ENCODE measurements around the gene CCDC88B. TPM values are rescaled to one million over a fixed set of nuclear protein-coding genes. Genes with fewer than 3 reads are reported as not detected.

CCDC88B gene
- total RNA-seq, 1 experiment from 2014 or later: 17.1 TPM

- no TSS peak for BruUV-seq (replicated peaks)
- in situ Hi-C loops (cut with HindIII; ENCODE audit: low pct_unique_long_range_greater_than_20kb, low sequenced_read_pairs): no loop called here
- no peaks in the 10 kb centered on the region for H3K9me3 ChIP-seq (ENCODE audit: control insufficient read depth, insufficient read depth, low read depth, low read length)
- CTCF ChIA-PET: no interaction called here
- DNase-seq (ENCODE audit: low read depth, low spot score) (no peak), ATAC-seq (no peak)
- peaks cover 36% of the 10 kb centered on the region for H3K4me1 ChIP-seq (ENCODE audit: control insufficient read depth, insufficient read depth, low read length)
- H3K36me3 ChIP-seq (ENCODE audit: control insufficient read depth, insufficient read depth, low read length): no peaks in the 10 kb centered on the region
- TF ChIP-seq POLR2AphosphoS5 (IDR thresholded peaks at IDR 0.05; ENCODE audit: low read depth, low read length) (no peak), TCF7L2 (IDR thresholded peaks at IDR 0.05; ENCODE audit: low read depth, low read length) (no peak), SIN3A (IDR thresholded peaks at IDR 0.05; ENCODE audit: borderline replicate concordance, insufficient read depth, low read depth, low read length) (no peak)
- TF ChIP-seq, protein P1, sequence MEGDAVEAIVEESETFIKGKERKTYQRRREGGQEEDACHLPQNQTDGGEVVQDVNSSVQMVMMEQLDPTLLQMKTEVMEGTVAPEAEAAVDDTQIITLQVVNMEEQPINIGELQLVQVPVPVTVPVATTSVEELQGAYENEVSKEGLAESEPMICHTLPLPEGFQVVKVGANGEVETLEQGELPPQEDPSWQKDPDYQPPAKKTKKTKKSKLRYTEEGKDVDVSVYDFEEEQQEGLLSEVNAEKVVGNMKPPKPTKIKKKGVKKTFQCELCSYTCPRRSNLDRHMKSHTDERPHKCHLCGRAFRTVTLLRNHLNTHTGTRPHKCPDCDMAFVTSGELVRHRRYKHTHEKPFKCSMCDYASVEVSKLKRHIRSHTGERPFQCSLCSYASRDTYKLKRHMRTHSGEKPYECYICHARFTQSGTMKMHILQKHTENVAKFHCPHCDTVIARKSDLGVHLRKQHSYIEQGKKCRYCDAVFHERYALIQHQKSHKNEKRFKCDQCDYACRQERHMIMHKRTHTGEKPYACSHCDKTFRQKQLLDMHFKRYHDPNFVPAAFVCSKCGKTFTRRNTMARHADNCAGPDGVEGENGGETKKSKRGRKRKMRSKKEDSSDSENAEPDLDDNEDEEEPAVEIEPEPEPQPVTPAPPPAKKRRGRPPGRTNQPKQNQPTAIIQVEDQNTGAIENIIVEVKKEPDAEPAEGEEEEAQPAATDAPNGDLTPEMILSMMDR (IDR thresholded peaks at IDR 0.05): no peak
- TF ChIP-seq, protein P2, sequence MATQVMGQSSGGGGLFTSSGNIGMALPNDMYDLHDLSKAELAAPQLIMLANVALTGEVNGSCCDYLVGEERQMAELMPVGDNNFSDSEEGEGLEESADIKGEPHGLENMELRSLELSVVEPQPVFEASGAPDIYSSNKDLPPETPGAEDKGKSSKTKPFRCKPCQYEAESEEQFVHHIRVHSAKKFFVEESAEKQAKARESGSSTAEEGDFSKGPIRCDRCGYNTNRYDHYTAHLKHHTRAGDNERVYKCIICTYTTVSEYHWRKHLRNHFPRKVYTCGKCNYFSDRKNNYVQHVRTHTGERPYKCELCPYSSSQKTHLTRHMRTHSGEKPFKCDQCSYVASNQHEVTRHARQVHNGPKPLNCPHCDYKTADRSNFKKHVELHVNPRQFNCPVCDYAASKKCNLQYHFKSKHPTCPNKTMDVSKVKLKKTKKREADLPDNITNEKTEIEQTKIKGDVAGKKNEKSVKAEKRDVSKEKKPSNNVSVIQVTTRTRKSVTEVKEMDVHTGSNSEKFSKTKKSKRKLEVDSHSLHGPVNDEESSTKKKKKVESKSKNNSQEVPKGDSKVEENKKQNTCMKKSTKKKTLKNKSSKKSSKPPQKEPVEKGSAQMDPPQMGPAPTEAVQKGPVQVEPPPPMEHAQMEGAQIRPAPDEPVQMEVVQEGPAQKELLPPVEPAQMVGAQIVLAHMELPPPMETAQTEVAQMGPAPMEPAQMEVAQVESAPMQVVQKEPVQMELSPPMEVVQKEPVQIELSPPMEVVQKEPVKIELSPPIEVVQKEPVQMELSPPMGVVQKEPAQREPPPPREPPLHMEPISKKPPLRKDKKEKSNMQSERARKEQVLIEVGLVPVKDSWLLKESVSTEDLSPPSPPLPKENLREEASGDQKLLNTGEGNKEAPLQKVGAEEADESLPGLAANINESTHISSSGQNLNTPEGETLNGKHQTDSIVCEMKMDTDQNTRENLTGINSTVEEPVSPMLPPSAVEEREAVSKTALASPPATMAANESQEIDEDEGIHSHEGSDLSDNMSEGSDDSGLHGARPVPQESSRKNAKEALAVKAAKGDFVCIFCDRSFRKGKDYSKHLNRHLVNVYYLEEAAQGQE (IDR thresholded peaks at IDR 0.05; ENCODE audit: insufficient read depth in 1 of 2, low read depth in 2 of 2, low read length in 1 of 2): no peak
- H3K4me3 ChIP-seq (ENCODE audit: low read depth in 2 of 2, low read length in 2 of 2): no peak overlapping the region
- POLR2A ChIA-PET: no interaction called here
- no peak overlapping the region for H3K27ac ChIP-seq (ENCODE audit: low read length)
- intact Hi-C loops (cut with micrococcal nuclease; ENCODE audit: unreplicated experiment): no loop called here
- H3K27me3 ChIP-seq (ENCODE audit: control insufficient read depth, insufficient read depth, low read length): no peaks in the 10 kb centered on the region
Observed at GRCh38 chr11:64351136-64351631, 11.2 kb downstream of the CCDC88B start.

DNA sequence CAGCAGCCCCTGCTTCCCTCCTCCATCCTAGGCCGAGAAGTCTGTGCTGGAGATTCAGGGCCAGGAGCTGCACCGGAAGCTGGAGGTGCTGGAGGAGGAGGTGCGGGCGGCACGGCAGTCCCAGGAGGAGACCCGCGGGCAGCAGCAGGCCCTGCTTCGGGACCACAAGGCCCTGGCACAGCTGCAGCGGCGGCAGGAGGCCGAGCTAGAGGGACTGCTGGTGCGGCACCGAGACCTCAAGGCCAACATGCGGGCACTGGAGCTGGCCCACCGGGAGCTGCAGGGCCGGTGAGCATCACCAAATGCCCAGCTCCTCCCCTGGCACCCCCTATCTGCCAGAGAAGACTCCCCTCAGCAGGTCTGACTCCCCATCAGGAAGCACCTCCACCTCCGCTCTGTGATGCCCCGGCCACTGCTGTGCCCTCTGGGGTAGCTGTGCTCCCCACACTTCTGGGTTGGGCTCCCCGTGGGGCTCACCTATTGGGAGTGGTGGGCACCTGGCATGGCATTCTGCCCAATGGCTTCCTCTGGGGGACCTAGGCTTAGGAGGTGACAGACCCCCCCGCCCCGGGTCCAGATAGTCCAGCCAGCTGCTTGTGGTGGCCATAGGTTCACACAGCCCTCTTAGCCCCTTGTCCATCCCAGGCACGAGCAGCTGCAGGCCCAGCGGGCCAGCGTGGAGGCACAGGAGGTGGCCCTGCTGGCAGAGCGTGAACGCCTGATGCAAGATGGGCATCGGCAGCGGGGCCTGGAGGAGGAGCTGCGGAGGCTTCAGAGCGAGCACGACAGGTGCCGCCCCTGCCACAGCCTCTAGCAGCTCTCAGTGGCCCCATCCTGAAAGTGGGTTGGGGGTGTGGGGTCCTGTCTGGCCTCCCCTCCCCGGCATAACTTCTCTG, 12.3 kb downstream of the CCDC88B start:
- Histone ChIP-seq H3K4me1 (ENCODE audit: control insufficient read depth, insufficient read depth, low read length) (peaks cover 47% of the 10 kb centered on the region), H3K36me3 (ENCODE audit: control insufficient read depth, insufficient read depth, low read length) (no peaks in the 10 kb centered on the region), H3K4me3 (ENCODE audit: low read depth in 2 of 2, low read length in 2 of 2) (no peak overlapping the region), H3K27ac (ENCODE audit: low read length) (no peak overlapping the region), H3K9me3 (ENCODE audit: control insufficient read depth, insufficient read depth, low read depth, low read length) (no peaks in the 10 kb centered on the region), H3K27me3 (ENCODE audit: control insufficient read depth, insufficient read depth, low read length) (no peaks in the 10 kb centered on the region)
- in situ Hi-C loops (cut with HindIII; ENCODE audit: low pct_unique_long_range_greater_than_20kb, low sequenced_read_pairs): no loop called here
- CTCF ChIA-PET: interaction anchor here (0.5 to 2.4 kb wide), 4 partner anchors 10 to 38 kb away, joined by 3 to 16 read pairs (median 10); partner anchors contain the start of genes PRDX5 and TRMT112
- BruUV-seq (replicated peaks): no TSS peak
- POLR2A ChIA-PET: interaction anchor here (0.6 kb wide), 2 partner anchors 12 to 73 kb away, joined by 4 read pairs; no protein-coding TSS in a partner anchor
- DNase-seq (ENCODE audit: low read depth, low spot score) (no peak), ATAC-seq (no peak)
- intact Hi-C loops (cut with micrococcal nuclease; ENCODE audit: unreplicated experiment): no loop called here
- TF ChIP-seq SIN3A (IDR thresholded peaks at IDR 0.05; ENCODE audit: borderline replicate concordance, insufficient read depth, low read depth, low read length) (no peak), POLR2AphosphoS5 (IDR thresholded peaks at IDR 0.05; ENCODE audit: low read depth, low read length) (no peak), TCF7L2 (IDR thresholded peaks at IDR 0.05; ENCODE audit: low read depth, low read length) (no peak)
- TF ChIP-seq, protein P2 (IDR thresholded peaks at IDR 0.05; ENCODE audit: insufficient read depth in 1 of 2, low read depth in 2 of 2, low read length in 1 of 2): no peak
- TF ChIP-seq, protein P1 (IDR thresholded peaks at IDR 0.05): no peak

All from Panc1 (cell line).